GM20000 (cell line): Measurements from ENCODE around the gene RRP1.

Experiments
- DNase-seq: peaks from one replicate; pipeline ENCODE4 v3.0.0; 2012; ENCODE audit warnings: low spot score
- CTCF ChIP-seq: IDR thresholded peaks from 2 replicates; pipeline ENCODE4 v1.5.1; 2012; ENCODE audit warnings: mild to moderate bottlenecking, control low read depth; ENCODE audit errors: extremely low read depth, missing control alignments

The RRP1 gene

GRCh38 chr21:43778469-43779335 is 10.7 kb upstream of the RRP1 start:
- DNase-seq: no peak

GRCh38 chr21:43779660-43780059 is 9.7 kb upstream of the RRP1 start:
- no peak for DNase-seq
- TF ChIP-seq CTCF: no peak

More at GRCh38 chr21:43778469-43779335, 10.7 kb upstream of the RRP1 start:
- no peak for TF ChIP-seq CTCF

GRCh38 chr21:43781846-43782245 is 7.5 kb upstream of the RRP1 start:
- TF ChIP-seq CTCF: no peak
- no peak for DNase-seq

GRCh38 chr21:43782431-43783097 is 6.8 kb upstream of the RRP1 start:
- TF ChIP-seq CTCF: no peak
- DNase-seq: no peak

- no peak for DNase-seq
- TF ChIP-seq CTCF: no peak
Observed at GRCh38 chr21:43783098-43783700, 6.2 kb upstream of the RRP1 start.

- no peak for DNase-seq
- TF ChIP-seq CTCF: no peak
Observed at GRCh38 chr21:43785134-43785533, 4.2 kb upstream of the RRP1 start.

- TF ChIP-seq CTCF: no peak
- no peak for DNase-seq
Observed at GRCh38 chr21:43786300-43786806, 3.0 kb upstream of the RRP1 start.
